C4-2B (cell line): ENCODE results near the gene WFIKKN1.

ENCODE experiments used
- H3K27ac ChIP-seq: fragments of 450-650 bp; 2 replicates; pipeline ENCODE4 v1.5.1; 2017
- ZFX ChIP-seq: fragments of 450-650 bp; IDR thresholded peaks from 2 replicates; pipeline ENCODE4 v1.6.1; 2017
- TF ChIP-seq, protein P1 (sequence below): fragments of 450-650 bp; conservative IDR thresholded peaks from 2 replicates; pipeline ENCODE4 v1.5.1; 2017; ENCODE audit warnings: mild to moderate bottlenecking

Gene WFIKKN1

DNA sequence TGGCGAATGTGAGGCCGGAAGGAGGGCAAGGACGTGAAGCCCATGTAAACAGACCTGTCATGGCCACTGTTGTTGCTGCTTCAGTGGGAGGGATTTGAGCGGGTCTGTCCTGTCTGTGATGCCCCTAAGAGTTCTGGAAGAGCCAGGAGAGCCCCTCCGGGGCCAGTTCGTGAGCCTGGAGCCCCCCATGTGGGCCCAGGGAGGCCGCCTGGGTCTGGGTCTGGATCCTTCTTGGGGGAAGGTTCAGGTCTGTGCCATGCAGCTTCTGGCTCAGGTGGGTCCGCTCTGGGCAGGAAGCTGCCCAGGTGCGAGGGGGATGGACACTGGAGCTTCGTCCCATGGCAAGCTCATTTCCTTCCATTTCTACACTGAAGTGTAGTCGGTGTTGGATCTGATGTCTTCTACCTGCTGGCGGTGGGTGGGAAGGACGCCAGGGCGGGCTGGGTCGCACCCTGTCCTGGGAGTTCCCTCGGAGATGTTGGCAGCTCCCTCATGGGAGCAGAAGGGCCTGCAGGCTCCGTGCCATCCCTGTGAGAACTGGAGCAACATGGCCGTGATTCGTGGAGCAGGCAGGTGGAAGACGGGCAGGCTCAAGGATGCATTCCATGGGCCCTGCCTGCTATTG lies 11.2 kb upstream of the WFIKKN1 start:
- no peak for TF ChIP-seq ZFX
- H3K27ac ChIP-seq: no peak overlapping the region

DNA sequence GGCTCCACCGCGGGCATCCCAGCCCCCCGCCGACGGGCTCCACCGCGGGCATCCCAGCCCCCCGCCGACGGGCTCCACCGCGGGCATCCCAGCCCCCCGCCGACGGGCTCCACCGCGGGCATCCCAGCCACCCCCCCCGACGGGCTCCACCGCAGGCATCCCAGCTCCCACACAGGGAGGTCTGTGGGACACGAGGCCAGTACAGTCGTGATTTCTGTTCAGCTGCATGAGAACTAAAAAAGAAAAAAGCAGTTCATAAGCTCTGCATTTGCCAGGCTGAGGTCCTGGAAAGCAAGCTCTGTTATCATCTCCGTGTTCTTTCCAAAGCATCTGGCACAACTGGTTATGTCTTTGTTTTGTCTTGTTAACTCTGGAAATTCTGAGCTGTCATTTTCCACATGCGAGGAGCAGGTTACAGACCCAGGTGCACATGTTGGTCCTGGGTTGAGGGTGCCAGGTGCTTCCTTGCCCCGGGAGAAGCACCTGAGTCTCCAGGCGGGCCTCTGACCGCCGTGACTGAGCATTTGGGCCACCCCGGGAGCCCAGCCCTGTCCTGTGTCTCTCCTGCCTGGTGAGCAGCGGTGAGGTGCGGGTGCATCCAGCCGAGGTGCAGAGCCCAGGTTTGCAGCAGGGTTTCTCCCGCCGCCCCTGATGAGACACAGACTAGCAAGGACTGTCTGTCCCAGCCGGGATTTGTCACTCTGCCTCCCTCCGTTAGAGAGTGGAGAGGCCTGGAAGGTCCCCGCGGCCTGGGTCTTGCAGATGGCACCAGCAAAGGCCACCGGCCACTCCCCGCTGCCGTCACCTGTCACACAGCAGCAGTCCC lies 9.9 kb upstream of the WFIKKN1 start:
- H3K27ac ChIP-seq: no peak overlapping the region
- TF ChIP-seq ZFX: no peak
- TF ChIP-seq, protein P1, sequence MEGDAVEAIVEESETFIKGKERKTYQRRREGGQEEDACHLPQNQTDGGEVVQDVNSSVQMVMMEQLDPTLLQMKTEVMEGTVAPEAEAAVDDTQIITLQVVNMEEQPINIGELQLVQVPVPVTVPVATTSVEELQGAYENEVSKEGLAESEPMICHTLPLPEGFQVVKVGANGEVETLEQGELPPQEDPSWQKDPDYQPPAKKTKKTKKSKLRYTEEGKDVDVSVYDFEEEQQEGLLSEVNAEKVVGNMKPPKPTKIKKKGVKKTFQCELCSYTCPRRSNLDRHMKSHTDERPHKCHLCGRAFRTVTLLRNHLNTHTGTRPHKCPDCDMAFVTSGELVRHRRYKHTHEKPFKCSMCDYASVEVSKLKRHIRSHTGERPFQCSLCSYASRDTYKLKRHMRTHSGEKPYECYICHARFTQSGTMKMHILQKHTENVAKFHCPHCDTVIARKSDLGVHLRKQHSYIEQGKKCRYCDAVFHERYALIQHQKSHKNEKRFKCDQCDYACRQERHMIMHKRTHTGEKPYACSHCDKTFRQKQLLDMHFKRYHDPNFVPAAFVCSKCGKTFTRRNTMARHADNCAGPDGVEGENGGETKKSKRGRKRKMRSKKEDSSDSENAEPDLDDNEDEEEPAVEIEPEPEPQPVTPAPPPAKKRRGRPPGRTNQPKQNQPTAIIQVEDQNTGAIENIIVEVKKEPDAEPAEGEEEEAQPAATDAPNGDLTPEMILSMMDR: no peak

DNA sequence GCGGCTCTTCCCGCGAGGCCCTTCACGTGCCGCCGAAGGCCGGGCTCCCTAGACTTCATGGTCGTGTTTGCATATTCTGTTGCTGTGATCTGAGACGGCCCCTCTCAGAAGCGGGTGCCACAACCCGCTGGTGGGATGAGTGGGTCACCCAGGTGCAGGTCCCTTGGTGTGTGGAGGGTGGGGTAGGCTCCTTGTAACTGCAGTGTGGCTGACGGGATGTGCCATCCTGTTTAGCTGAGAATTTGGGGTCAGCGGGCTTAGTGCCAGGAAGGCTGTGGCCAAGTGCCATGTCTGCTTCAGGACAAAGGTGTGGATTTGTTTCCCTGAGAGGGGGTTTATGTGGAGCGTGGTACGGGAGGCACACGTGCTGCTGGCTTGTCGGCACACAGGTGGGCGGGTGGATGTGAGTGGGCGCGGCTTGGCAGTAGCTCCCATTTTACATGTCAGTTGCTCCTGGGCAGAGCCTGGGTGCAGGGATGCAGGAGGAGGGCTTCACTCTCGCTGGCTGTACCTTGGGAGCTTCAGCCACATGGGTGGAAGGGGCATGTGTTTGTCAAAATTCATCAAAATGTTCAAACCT lies 9.2 kb upstream of the WFIKKN1 start:
- TF ChIP-seq ZFX: no peak
- TF ChIP-seq, protein P1: no peak
- H3K27ac ChIP-seq: no peak overlapping the region

DNA sequence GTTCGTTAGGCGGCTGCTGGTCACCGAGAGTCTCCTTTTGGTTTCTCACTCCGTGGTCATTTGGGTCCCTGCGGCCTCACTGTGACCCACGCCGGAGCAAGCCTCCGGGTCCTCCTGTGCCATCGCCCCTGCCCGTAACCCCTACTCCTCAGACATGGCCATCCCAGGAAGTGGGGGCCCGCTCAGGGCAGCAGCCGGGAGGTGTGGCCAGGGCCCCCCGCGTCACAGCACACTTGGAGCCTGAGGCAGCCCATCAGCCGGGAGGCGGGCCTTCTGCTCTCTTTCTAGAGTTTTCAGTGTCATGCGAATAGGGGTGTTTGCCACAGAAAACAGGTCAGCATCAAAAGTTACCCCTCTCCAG lies 7.9 kb upstream of the WFIKKN1 start:
- TF ChIP-seq, protein P1: no peak
- no peak for TF ChIP-seq ZFX
- no peak overlapping the region for H3K27ac ChIP-seq

DNA sequence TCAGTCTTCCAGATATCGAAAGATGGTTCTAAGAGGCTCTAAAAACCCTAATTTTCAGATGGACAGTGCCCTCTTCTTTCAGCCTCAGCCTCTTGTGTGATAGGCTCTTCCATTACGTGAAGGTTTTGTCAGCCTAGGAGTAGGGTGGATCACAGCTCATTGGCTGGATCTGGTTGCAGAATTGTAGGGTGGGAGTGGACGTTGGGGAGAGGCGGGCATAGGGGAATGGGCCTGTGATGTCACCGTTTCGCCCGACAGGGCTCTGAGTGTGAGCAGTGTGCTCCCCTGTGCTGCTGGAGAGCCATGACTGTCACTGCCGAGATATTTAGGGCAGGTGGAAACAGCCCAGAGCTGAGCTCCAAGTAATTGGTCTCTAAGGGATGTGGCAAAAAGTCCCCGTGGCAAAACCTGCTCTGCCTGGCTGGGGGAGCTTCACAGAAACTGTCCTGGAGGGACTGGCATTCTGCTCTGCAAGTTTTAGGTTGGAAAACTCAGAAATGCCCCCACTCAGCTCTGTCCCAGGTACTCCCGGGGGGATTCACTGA lies 6.2 kb upstream of the WFIKKN1 start:
- H3K27ac ChIP-seq: no peak overlapping the region
- TF ChIP-seq ZFX: no peak
- TF ChIP-seq, protein P1: no peak

DNA sequence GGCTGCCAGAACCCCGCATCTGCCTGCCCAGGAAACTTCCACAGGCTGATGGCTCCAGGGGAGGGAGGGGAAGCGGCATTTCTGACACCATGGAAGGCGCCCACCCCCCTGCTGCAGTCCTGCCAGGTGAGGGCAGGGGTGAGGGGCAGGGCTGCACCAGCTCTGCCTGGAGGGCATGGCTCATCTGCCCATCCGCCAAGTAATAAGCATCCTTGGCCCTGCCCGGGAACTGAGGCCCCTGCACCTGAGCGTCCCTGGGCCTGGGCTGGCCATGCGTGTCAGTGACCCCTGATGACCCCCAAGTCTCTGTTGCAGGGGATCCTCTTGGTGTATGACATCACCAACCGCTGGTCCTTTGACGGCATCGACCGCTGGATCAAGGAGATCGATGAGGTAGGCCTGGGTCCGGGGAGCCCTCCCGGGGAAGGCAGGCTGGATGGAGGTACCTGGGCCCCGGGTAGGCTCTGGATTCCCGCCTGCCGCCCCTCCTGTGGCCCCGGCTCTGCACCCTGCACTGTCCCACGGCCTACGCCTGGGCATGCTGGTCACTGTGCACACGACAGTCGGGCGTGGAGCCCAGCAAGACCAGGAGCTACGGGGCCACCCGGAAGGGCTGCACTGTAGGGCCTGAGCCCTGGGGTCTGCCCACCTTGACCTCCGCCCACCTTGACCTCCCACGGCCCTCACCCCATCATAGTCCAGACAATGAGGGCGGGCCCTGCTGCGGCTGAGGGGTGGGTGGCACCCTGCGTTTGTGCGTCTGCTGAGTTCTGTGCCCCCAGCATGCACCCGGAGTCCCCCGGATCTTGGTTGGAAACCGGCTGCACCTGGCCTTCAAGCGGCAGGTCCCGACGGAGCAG lies 5.4 kb upstream of the WFIKKN1 start:
- TF ChIP-seq ZFX: no peak
- no peak overlapping the region for H3K27ac ChIP-seq

DNA sequence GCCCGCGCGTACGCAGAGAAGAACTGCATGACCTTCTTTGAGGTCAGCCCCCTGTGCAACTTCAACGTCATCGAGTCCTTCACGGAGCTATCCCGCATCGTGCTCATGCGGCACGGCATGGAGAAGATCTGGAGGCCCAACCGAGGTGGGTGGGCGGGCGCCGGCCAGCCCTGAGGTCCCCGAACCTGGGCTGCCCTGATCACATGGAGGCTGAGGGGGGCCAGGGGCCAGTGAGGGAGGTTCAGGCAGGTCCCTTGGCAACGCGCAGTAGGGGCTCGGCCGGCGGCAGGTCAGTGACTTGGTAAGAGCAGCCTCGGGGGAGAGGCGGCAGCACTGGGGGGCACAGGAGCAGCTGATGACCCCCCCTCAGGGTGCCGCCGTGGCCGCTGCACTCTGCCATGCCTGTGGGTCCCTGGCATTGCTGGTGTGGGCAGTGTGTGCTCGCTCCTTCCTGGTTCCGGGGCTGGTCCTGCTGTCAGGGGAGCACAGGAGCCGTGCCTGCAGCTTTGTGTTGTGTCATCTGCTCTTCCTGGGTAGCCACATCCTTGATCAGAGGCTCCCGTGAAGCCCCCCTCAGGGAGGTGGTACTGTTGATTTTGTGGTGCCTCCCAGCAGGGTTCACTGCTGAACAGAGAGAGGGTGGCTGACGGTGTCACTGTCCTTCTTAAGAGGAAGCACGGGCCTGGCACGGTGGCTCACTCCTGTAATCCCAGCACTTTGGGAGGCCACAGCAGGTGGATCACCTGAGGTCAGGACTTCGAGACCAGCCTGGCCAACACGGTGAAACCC lies 4.6 kb upstream of the WFIKKN1 start:
- H3K27ac ChIP-seq: no peak overlapping the region
- TF ChIP-seq, protein P1: no peak
- TF ChIP-seq ZFX: no peak
